ENCODE results near the gene GRIN2A. TPM values are rescaled to one million over a fixed set of nuclear protein-coding genes. Genes with fewer than 3 reads are reported as not detected.

The GRIN2A gene
- total and polyA plus RNA-seq, 3 donors from 2014 or later = 7.0 to 20.3 (median 10.4) TPM

GRCh38 chr16:10040136-10041080 is 141.8 kb downstream of the GRIN2A start:
- H3K36me3 ChIP-seq (ENCODE audit: low read depth, missing control alignments) = no peaks in the 10 kb centered on the region
- no peak overlapping the region for H3K4me3 ChIP-seq
- TF ChIP-seq, protein P1, sequence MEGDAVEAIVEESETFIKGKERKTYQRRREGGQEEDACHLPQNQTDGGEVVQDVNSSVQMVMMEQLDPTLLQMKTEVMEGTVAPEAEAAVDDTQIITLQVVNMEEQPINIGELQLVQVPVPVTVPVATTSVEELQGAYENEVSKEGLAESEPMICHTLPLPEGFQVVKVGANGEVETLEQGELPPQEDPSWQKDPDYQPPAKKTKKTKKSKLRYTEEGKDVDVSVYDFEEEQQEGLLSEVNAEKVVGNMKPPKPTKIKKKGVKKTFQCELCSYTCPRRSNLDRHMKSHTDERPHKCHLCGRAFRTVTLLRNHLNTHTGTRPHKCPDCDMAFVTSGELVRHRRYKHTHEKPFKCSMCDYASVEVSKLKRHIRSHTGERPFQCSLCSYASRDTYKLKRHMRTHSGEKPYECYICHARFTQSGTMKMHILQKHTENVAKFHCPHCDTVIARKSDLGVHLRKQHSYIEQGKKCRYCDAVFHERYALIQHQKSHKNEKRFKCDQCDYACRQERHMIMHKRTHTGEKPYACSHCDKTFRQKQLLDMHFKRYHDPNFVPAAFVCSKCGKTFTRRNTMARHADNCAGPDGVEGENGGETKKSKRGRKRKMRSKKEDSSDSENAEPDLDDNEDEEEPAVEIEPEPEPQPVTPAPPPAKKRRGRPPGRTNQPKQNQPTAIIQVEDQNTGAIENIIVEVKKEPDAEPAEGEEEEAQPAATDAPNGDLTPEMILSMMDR (IDR thresholded peaks at IDR 0.05) = no peak
- TF ChIP-seq POLR2A (IDR thresholded peaks at IDR 0.05) = no peak
- intact Hi-C loops (cut with DNase I; ENCODE audit: low total_unique reads) = no loop called here
- no peak overlapping the region for H3K27ac ChIP-seq
- H3K4me1 ChIP-seq = peaks cover 5% of the 10 kb centered on the region
- 39 to 43% methylated on average over 17 of the region's 17 CpGs for WGBS, 2 donors
- peak; percentile 85 for DNase-seq
- no peaks in the 10 kb centered on the region for H3K9me3 ChIP-seq
- H3K27me3 ChIP-seq = no peaks in the 10 kb centered on the region

DNA sequence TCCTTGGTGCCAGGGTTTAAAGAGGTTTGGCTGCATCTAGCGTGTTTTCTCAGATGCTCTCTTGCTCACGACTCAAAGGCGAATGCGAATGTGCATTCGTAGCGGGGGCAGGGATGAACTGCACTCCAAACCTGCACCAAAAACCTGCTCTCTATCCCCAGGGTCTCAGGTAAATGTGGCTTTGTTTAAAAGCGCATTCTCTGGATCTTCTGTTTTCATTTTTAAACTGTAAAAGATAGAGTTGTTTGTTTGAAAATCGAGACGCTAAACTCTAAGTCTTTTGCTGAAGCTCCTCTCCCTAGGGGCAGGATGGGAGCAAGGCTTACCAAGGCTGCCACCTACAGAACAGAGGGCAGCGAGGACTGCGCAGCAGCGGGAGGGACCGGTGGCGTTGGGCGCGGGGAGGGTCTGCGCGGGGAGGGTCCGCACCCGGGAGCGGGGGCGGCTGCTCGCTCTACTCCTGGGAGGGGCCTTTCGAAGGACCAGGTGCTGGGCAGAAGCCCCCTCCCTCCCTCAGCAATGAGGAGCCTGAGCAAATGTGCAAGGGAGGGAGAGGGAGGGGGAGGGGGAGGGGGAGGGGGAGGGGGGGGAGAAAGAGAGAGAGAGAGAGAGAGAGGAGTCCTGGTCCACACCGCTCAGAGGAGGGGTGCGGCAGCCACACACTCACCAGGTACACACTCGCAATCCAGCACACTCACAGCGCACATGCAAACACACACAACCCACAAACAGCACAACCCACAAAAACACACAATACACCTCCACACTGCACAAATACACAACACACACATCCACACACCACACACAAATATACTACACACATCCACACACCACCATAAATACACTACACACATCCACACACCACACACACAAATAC is 142.8 kb downstream of the GRIN2A start:
- TF ChIP-seq, protein P1 (IDR thresholded peaks at IDR 0.05) = peak in 1 of 3 experiments; percentile 15
- no peak for TF ChIP-seq POLR2A (IDR thresholded peaks at IDR 0.05)
- intact Hi-C loops (cut with DNase I; ENCODE audit: low total_unique reads) = no loop called here
- Histone ChIP-seq H3K4me3 (peak overlapping the region in 1 of 2 donors; percentile 12), H3K27me3 (no peaks in the 10 kb centered on the region), H3K27ac (no peak overlapping the region), H3K9me3 (no peaks in the 10 kb centered on the region), H3K4me1 (peaks cover 5% of the 10 kb centered on the region), H3K36me3 (ENCODE audit: low read depth, missing control alignments) (no peaks in the 10 kb centered on the region)
- peak; percentile 36 for DNase-seq
- WGBS, 2 donors = 3 to 10% methylated on average over 13 to 28 of the region's 28 CpGs

GRCh38 chr16:10037751-10038150 is 144.5 kb downstream of the GRIN2A start:
- no peak overlapping the region for H3K27ac ChIP-seq
- intact Hi-C loops (cut with DNase I; ENCODE audit: low total_unique reads) = no loop called here
- no peaks in the 10 kb centered on the region for H3K36me3 ChIP-seq (ENCODE audit: low read depth, missing control alignments)
- DNase-seq = no peak
- no peaks in the 10 kb centered on the region for H3K27me3 ChIP-seq
- H3K4me3 ChIP-seq = no peak overlapping the region
- peaks cover 5% of the 10 kb centered on the region for H3K4me1 ChIP-seq
- no peaks in the 10 kb centered on the region for H3K9me3 ChIP-seq
- TF ChIP-seq, protein P1 (IDR thresholded peaks at IDR 0.05) = no peak
- no peak for TF ChIP-seq POLR2A (IDR thresholded peaks at IDR 0.05)
- 81 to 84% methylated on average over 4 of the region's 4 CpGs for WGBS, 2 donors

GRCh38 chr16:10036956-10037355 is 145.3 kb downstream of the GRIN2A start:
- intact Hi-C loops (cut with DNase I; ENCODE audit: low total_unique reads) = no loop called here
- H3K4me1 ChIP-seq = peaks cover 5% of the 10 kb centered on the region
- H3K27me3 ChIP-seq = no peaks in the 10 kb centered on the region
- no peak overlapping the region for H3K27ac ChIP-seq
- DNase-seq = no peak
- 58 to 74% methylated on average over 7 of the region's 7 CpGs for WGBS, 2 donors
- TF ChIP-seq, protein P1 (IDR thresholded peaks at IDR 0.05) = no peak
- TF ChIP-seq POLR2A (IDR thresholded peaks at IDR 0.05) = no peak
- no peaks in the 10 kb centered on the region for H3K36me3 ChIP-seq (ENCODE audit: low read depth, missing control alignments)
- H3K9me3 ChIP-seq = no peaks in the 10 kb centered on the region
- H3K4me3 ChIP-seq = no peak overlapping the region
